A549 (cell line): ENCODE data around the gene SKIC2. TPM values are rescaled to one million over a fixed set of nuclear protein-coding genes. Genes with fewer than 3 reads are reported as not detected.
A peak's percentile ranks its signal among the peaks of the same experiment; 100 is the strongest.

Experiments used
- ATAC-seq, 2 experiments: fragments of 200-7000 bp in 1 of 2; fragments of >200 bp in 1 of 2; cut with Nextera tagmentation in 1 of 2; cut with Tn5 transposase in 1 of 2; 3 replicates each; pipeline versions ENCODE4 v1.8.0 to v1.9.1; 2018 to 2020; ENCODE audit warnings: mild to moderate bottlenecking in 1 of 2, moderate library complexity in 1 of 2
- CTCF ChIA-PET: fragments of 300-600 bp; sonication (Branson Sonifier 250); formaldehyde crosslinking; extraction: SDS; loops from one replicate; lab custom pipeline; 2021; ENCODE audit warnings: antibody characterized with exemption, inconsistent platforms; lab: Yijun Ruan, JAX
- POLR2A ChIA-PET: fragments of 350-600 bp; formaldehyde crosslinking; extraction: SDS; loops from one replicate; lab custom pipeline; 2021; ENCODE audit warnings: antibody characterized with exemption, inconsistent platforms; lab: Yijun Ruan, JAX
- DNase-seq, 2 experiments: peaks; one replicate each; pipeline versions ENCODE4 v3.0.0 to v3.0.0-alpha.2; 2011 to 2016; ENCODE audit warnings: low read depth in 1 of 2, low spot score in 1 of 2
- FAIRE-seq: peaks from 2 replicates; lab custom pipeline; 2011; peaks lifted over from hg19 to GRCh38; lab: Jason Lieb, UNC
- H3K27ac ChIP-seq, 2 experiments: fragments of >200 bp; sonication (Bioruptor Twin); formaldehyde crosslinking; 3 replicates each; pipeline ENCODE4 v1.5.1; 2016 to 2017
- H3K4me1 ChIP-seq: fragments of >200 bp; sonication (Bioruptor Twin); formaldehyde crosslinking; 3 replicates; pipeline ENCODE4 v1.6.1; 2016
- H3K4me2 ChIP-seq: fragments of >200 bp; sonication (Bioruptor Twin); formaldehyde crosslinking; 3 replicates; pipeline ENCODE4 v1.6.1; 2016
- H3K4me3 ChIP-seq: fragments of >200 bp; sonication (Bioruptor Twin); formaldehyde crosslinking; 3 replicates; pipeline ENCODE4 v1.5.1; 2016
- H3K9me3 ChIP-seq: fragments of >200 bp; sonication (Bioruptor Twin); formaldehyde crosslinking; 3 replicates; pipeline ENCODE4 v1.6.1; 2016
- CBX2 ChIP-seq: fragments of 200-600 bp; sonication (generic); IDR thresholded peaks from 2 replicates; pipeline ENCODE4 v1.6.1; 2016; ENCODE audit warnings: low read depth, mild to moderate bottlenecking, borderline replicate concordance
- CEBPB ChIP-seq, 2 experiments: fragments of >200 bp in 1 of 2; sonication (Bioruptor Twin) in 1 of 2; formaldehyde crosslinking in 1 of 2; IDR thresholded peaks; 2 replicates each; pipeline ENCODE4 v1.6.1; 2012 to 2016
- CTCF ChIP-seq: fragments of >200 bp; sonication (Bioruptor Twin); formaldehyde crosslinking; IDR thresholded peaks from 3 replicates; pipeline ENCODE4 v1.5.1; 2016
- ELK1 ChIP-seq: fragments of 150-350 bp; IDR thresholded peaks from 2 replicates; pipeline ENCODE4 v1.6.1; 2014; ENCODE audit warnings: low read depth, mild to moderate bottlenecking, low read length
- ESRRA ChIP-seq: fragments of 150-350 bp; IDR thresholded peaks from 2 replicates; pipeline ENCODE4 v1.6.1; 2014; ENCODE audit warnings: mild to moderate bottlenecking, low read length, borderline replicate concordance
- FOSB ChIP-seq: fragments of 250-450 bp; sonication (Bioruptor Pico); IDR thresholded peaks from 2 replicates; pipeline ENCODE4 v1.5.0; 2020; ENCODE audit warnings: mild to moderate bottlenecking, moderate library complexity
- GATA3 ChIP-seq: IDR thresholded peaks from 2 replicates; pipeline ENCODE4 v1.6.1; 2012; ENCODE audit warnings: borderline replicate concordance
- HOXB13 ChIP-seq: fragments of 250-450 bp; sonication (Bioruptor Pico); IDR thresholded peaks from 2 replicates; pipeline ENCODE4 v1.5.0; 2020; ENCODE audit warnings: low read depth, mild to moderate bottlenecking, moderate library complexity
- JUNB ChIP-seq: fragments of >200 bp; sonication (Bioruptor Twin); formaldehyde crosslinking; IDR thresholded peaks from 2 replicates; pipeline ENCODE4 v1.6.1; 2016
- KDM1A ChIP-seq: fragments of 200-600 bp; sonication (generic); IDR thresholded peaks from 2 replicates; pipeline ENCODE4 v1.6.1; 2016; ENCODE audit warnings: low read depth, mild to moderate bottlenecking
- MYC ChIP-seq: IDR thresholded peaks from 2 replicates; pipeline ENCODE4 v1.6.1; 2012; ENCODE audit warnings: mild to moderate bottlenecking, inconsistent platforms, low read length, improper control_type of control experiment, borderline replicate concordance
- NFE2L2 ChIP-seq: fragments of 150-350 bp; conservative IDR thresholded peaks from 2 replicates; pipeline ENCODE4 v1.6.1; 2014; ENCODE audit warnings: low read length
- NPAS2 ChIP-seq: fragments of 250-450 bp; sonication (Bioruptor Pico); IDR thresholded peaks from 2 replicates; pipeline ENCODE4 v1.8.0; 2022; ENCODE audit warnings: mild to moderate bottlenecking, moderate library complexity, borderline replicate concordance
- PHF8 ChIP-seq: fragments of 200-600 bp; sonication (generic); IDR thresholded peaks from 2 replicates; pipeline ENCODE4 v1.6.1; 2016; ENCODE audit warnings: low read depth, mild to moderate bottlenecking, antibody characterized with exemption, moderate library complexity, borderline replicate concordance
- POLR2A ChIP-seq: IDR thresholded peaks from 2 replicates; pipeline ENCODE4 v1.6.1; 2012; ENCODE audit warnings: mild to moderate bottlenecking, low read length
- RAD21 ChIP-seq, 2 experiments: fragments of >200 bp in 1 of 2; sonication (Bioruptor Twin) in 1 of 2; formaldehyde crosslinking in 1 of 2; IDR thresholded peaks in 1 of 2; conservative IDR thresholded peaks in 1 of 2; 2 replicates in 1 of 2; 3 replicates in 1 of 2; pipeline ENCODE4 v1.6.1; 2012 to 2018; ENCODE audit warnings: inconsistent platforms in 1 of 2
- RARB ChIP-seq: fragments of 250-450 bp; sonication (Bioruptor Pico); IDR thresholded peaks from 2 replicates; pipeline ENCODE4 v1.8.0; 2021; ENCODE audit warnings: mild to moderate bottlenecking, moderate library complexity
- RCOR1 ChIP-seq: fragments of 150-350 bp; IDR thresholded peaks from 2 replicates; pipeline ENCODE4 v1.6.1; 2014; ENCODE audit warnings: antibody characterized with exemption, low read length, low read depth
- SMC3 ChIP-seq: fragments of >200 bp; sonication (Bioruptor Twin); formaldehyde crosslinking; IDR thresholded peaks from 3 replicates; pipeline ENCODE4 v1.6.1; 2018; ENCODE audit warnings: inconsistent platforms
- USF2 ChIP-seq: fragments of 450-650 bp; IDR thresholded peaks from 2 replicates; pipeline ENCODE4 v1.6.1; 2014; ENCODE audit warnings: antibody characterized with exemption
- ZC3H11A ChIP-seq: fragments of 450-650 bp; IDR thresholded peaks from 2 replicates; pipeline ENCODE4 v1.6.1; 2014; ENCODE audit warnings: antibody characterized with exemption, mild to moderate bottlenecking
- ZNF302 ChIP-seq: fragments of 250-450 bp; sonication (Bioruptor Pico); IDR thresholded peaks from 2 replicates; pipeline ENCODE4 v1.9.0; 2021; ENCODE audit warnings: inconsistent platforms, mild to moderate bottlenecking, moderate library complexity
- WGBS: methylation state at CpG from one replicate; pipeline ENCODE4 v1.1.6; 2017; ENCODE audit errors: missing lambda C conversion rate; 5-methylcytosine and 5-hydroxymethylcytosine counted together
- polyA plus RNA-seq, 4 experiments: library from polyadenylated mRNA; depleted of rRNA in 3 of 4; stranded (reverse); fragments of >200 nt; fragmentation: RNase III in 1 of 4; extraction: RNeasy Plus Mini Kit Qiagen cat#74134 plus additional on column Dnase treatment in 1 of 4; gene quantifications; 2 replicates in 3 of 4; 3 replicates in 1 of 4; pipeline ENCODE4 v1.2.3, GENCODE V29; 2011 to 2017
- TF ChIP-seq, protein P1 (sequence below): fragments of >200 bp; sonication (Bioruptor Twin); formaldehyde crosslinking; IDR thresholded peaks from 2 replicates; pipeline ENCODE4 v1.6.1; 2016
- TF ChIP-seq, protein P2 (sequence below): fragments of 200-600 bp; sonication (generic); IDR thresholded peaks from 2 replicates; pipeline ENCODE4 v1.6.1; 2016; ENCODE audit warnings: antibody characterized with exemption, mild to moderate bottlenecking, moderate library complexity
- TF ChIP-seq, protein P3 (sequence below): fragments of 250-450 bp; sonication (Bioruptor Pico); IDR thresholded peaks from 2 replicates; pipeline ENCODE4 v1.5.0; 2020; ENCODE audit warnings: low read depth, mild to moderate bottlenecking, moderate library complexity

SKIC2 gene
- polyA plus RNA-seq, 2 of the 4 experiments (the other 2 are of a cell fraction), result 20.8 to 37.5 TPM

- POLR2A ChIA-PET, result interaction anchor here (1.1 to 1.8 kb wide), 3 partner anchors 13 to 136 kb away, joined by 6 to 13 read pairs (median 9); partner anchors contain the start of genes NELFE and SKIC2
- Histone ChIP-seq H3K4me1 (peaks cover 17% of the 10 kb centered on the region; the same call in 1 of the 3 replicates), H3K9me3 (no peaks in the 10 kb centered on the region), H3K4me3 (peak overlapping the region; percentile 72), H3K4me2 (peak overlapping the region; percentile 96), H3K27ac (peak overlapping the region; percentile 89 to 93)
- TF ChIP-seq GATA3 (0 out of 2 replicates have a peak, but pooled peaks have one; percentile 27), ESRRA (no peak), FOSB (CRISPR knock-in tag) (no peak)
- TF ChIP-seq, protein P1, sequence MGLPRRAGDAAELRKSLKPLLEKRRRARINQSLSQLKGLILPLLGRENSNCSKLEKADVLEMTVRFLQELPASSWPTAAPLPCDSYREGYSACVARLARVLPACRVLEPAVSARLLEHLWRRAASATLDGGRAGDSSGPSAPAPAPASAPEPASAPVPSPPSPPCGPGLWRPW, result no peak
- FAIRE-seq, result no peak
- peak; percentile 30 to 40 for ATAC-seq
- CTCF ChIA-PET, result interaction anchor here (0.5 to 2.1 kb wide), 5 partner anchors 12 to 124 kb away, joined by 3 to 10 read pairs (median 6); partner anchors contain the start of gene SKIC2
- WGBS, result 8% methylated on average over 13 of the region's 29 CpGs
- no peak for DNase-seq
Measured at GRCh38 chr6:31971279-31971992, 12.5 kb downstream of the SKIC2 start.

DNA sequence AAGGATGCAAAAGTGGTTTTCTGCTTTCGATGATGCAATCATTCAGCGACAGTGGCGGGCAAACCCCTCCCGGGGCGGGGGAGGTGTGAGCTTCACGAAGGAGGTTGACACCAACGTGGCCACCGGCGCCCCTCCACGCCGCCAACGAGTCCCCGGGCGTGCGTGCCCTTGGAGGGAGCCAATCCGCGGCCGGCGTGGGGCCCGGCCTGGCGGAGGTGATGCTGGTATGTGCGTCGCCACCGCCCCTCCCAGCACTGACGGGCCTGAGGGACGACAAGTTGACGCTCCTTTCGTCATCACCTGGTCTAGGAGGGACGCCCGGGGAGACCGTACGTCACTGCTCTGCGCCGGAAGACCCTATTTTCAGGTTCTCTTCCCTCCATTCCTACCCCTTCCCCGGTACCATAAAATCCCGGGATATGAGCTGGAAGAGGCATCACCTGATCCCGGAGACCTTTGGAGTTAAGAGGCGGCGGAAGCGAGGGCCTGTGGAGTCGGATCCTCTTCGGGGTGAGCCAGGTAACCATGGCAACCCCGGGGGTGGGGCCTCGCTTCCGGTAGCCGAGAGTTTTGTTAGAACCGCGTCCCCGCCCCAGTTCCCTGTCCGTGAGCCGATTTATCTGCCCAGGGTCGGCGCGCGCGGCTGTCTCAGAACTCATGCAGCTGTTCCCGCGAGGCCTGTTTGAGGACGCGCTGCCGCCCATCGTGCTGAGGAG lies 13.2 kb downstream of the SKIC2 start, which contains the start of gene DXO:
DXO (minus strand) TSS at position 146 of the 716 bp plus-strand sequence. CDS start 463 bp downstream, outside the sequence.
- peaks cover 17% of the 10 kb centered on the region; the same call in 1 of the 3 replicates for H3K4me1 ChIP-seq
- H3K4me2 ChIP-seq, result peak within 1 kb of the TSS; percentile 96
- 2% methylated on average over 13 of the region's 62 CpGs for WGBS
- peak within 1 kb of the TSS; percentile 72 for H3K4me3 ChIP-seq
- ChIA-PET CTCF (interaction anchor here (0.5 to 1.6 kb wide), 4 partner anchors 13 to 124 kb away, joined by 3 to 10 read pairs (median 4); partner anchors contain the start of gene SKIC2), POLR2A (interaction anchor here (0.5 to 1.8 kb wide), 4 partner anchors 14 to 156 kb away, joined by 3 to 13 read pairs (median 8); partner anchors contain the start of genes ATF6B, NELFE and SKIC2)
- ATAC-seq (peak; percentile 91 to 94), FAIRE-seq (no peak), DNase-seq (peak; percentile 95 to 98)
- no peaks in the 10 kb centered on the region for H3K9me3 ChIP-seq
- H3K27ac ChIP-seq, result peak within 1 kb of the TSS; percentile 89 to 93
- no peak for TF ChIP-seq JUNB
- TF ChIP-seq FOSB (CRISPR knock-in tag), result no peak
- TF ChIP-seq MYC, result peak; percentile 53; the same call in 1 of the 2 replicates
- TF ChIP-seq USF2, result 0 out of 2 replicates have a peak, but pooled peaks have one; percentile 15
- TF ChIP-seq ZC3H11A, result no peak
- TF ChIP-seq ZNF302 (CRISPR knock-in tag), result no peak
- 0 out of 2 replicates have a peak, but pooled peaks have one; percentile 15 for TF ChIP-seq ELK1
- TF ChIP-seq RCOR1, result no peak
- no peak for TF ChIP-seq KDM1A
- TF ChIP-seq RARB (CRISPR knock-in tag), result no peak
- no peak for TF ChIP-seq SMC3
- no peak for TF ChIP-seq CTCF
- peak; percentile 31 to 82; a peak in 2 of 4 replicates for TF ChIP-seq CEBPB (IDR thresholded peaks at IDR 0.05)
- TF ChIP-seq POLR2A, result no peak
- no peak for TF ChIP-seq NFE2L2
- 0 out of 2 replicates have a peak, but pooled peaks have one; percentile 12 for TF ChIP-seq PHF8
- TF ChIP-seq NPAS2 (CRISPR knock-in tag), result no peak
- no peak for TF ChIP-seq CBX2
- TF ChIP-seq HOXB13 (CRISPR knock-in tag), result no peak
- no peak for TF ChIP-seq RAD21 (conservative IDR thresholded peaks at IDR 0.05 in 1 of 2, IDR thresholded peaks at IDR 0.05 in 1 of 2)
- TF ChIP-seq, protein P2, sequence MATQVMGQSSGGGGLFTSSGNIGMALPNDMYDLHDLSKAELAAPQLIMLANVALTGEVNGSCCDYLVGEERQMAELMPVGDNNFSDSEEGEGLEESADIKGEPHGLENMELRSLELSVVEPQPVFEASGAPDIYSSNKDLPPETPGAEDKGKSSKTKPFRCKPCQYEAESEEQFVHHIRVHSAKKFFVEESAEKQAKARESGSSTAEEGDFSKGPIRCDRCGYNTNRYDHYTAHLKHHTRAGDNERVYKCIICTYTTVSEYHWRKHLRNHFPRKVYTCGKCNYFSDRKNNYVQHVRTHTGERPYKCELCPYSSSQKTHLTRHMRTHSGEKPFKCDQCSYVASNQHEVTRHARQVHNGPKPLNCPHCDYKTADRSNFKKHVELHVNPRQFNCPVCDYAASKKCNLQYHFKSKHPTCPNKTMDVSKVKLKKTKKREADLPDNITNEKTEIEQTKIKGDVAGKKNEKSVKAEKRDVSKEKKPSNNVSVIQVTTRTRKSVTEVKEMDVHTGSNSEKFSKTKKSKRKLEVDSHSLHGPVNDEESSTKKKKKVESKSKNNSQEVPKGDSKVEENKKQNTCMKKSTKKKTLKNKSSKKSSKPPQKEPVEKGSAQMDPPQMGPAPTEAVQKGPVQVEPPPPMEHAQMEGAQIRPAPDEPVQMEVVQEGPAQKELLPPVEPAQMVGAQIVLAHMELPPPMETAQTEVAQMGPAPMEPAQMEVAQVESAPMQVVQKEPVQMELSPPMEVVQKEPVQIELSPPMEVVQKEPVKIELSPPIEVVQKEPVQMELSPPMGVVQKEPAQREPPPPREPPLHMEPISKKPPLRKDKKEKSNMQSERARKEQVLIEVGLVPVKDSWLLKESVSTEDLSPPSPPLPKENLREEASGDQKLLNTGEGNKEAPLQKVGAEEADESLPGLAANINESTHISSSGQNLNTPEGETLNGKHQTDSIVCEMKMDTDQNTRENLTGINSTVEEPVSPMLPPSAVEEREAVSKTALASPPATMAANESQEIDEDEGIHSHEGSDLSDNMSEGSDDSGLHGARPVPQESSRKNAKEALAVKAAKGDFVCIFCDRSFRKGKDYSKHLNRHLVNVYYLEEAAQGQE, result no peak
- TF ChIP-seq, protein P3, sequence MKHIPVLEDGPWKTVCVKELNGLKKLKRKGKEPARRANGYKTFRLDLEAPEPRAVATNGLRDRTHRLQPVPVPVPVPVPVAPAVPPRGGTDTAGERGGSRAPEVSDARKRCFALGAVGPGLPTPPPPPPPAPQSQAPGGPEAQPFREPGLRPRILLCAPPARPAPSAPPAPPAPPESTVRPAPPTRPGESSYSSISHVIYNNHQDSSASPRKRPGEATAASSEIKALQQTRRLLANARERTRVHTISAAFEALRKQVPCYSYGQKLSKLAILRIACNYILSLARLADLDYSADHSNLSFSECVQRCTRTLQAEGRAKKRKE (CRISPR knock-in tag), result no peak
